ENCODE measurements around the gene HOMER3.

The HOMER3 gene

DNA sequence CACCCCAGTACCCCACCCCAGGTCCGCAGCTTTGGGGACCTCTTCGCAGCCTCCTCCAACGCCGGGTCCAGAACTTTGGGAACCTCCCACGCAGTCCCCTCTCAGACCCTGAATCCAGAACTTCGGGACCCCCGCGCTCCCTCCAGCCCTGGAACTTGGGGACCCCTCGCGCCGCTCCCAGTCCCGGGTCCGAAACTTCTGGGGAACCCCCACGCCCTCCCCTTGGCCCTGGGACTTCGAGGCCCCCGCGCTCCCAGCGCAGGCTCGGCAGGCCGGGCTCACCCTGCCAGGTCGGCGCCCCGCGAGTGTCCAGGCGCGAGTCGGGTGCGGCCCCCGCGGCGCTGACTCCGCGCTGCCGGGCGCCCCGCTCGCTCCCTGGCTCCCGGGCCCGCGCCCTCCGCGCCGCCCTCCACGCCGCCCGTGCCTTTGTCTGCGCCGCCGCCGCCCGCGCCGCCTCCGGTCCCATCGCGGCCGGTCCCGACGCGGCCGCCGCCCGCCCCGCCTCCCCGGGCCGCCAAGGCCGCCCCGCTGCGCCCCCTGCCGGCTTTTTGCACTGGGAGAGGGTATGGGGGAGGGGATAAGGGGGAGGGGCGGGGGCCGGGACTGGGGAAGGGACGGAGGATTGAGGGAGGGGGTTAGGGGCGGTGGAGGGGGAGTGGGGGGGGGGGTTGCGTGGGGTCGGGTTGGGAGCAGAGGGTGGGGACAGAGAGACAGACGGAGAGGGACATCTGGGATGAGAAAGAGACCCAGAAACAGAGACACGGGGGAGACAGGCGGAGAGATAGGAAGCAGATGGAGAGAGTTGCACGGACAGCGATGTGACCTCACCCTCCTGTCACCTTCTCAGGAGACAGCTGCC is at the start of gene HOMER3:
HOMER3 (minus strand) TSS at position 449 of the 859 bp plus-strand sequence. CDS start 2,235 bp downstream, outside the sequence.
- peak; percentile 64 for DNase-seq (ENCODE audit: low read depth)

DNA sequence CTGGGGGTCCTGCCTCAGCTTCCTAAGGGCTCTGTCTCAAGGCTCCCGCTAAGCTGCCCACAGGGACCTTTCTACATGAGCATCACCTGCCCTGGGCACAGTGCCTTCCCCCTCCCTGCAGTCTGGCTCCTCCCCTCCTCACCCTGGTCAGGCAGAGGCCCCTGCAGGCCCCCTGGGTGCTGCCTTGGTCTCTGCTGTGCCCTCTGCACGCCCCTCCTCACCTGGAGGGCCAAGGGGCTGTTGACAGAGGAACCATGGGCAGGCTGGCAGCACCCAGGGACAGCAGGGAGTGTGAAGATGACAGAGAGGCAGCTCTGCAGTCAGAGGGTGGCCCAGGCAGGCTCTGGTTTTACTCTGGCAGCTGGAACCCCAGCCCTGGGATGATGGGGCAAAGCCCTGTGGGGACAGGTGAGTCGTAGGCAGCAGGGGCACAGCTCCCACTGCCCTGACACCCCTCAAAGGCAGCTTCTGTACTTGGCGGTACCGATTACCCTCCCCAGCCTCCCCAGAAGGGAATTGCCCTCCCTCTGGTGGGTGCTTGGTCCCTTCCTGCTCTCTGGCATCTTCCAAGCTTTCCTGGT is 49.2 kb upstream of the HOMER3 start:
- DNase-seq (ENCODE audit: low read depth): no peak

DNA sequence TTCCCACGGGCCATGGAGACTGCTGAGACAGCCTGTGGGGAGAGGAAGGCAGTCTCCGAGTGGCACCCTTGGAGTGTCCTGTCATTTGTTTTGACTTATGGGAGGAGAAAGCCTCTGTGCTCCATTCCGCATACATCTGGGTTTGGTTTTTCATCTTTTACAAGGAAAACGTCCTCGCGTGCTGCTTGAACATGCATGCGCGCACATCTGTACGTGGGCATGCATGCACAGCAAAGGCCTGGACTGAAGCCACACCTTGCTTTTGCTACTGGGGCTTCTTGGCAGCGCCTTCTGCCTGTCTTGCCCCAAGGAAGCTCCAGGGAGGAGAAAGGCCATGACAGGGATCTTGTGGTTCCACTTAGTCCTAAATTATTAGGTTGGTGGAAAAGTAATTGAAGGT is 48.3 kb upstream of the HOMER3 start:
- no peak for DNase-seq (ENCODE audit: low read depth)

DNA sequence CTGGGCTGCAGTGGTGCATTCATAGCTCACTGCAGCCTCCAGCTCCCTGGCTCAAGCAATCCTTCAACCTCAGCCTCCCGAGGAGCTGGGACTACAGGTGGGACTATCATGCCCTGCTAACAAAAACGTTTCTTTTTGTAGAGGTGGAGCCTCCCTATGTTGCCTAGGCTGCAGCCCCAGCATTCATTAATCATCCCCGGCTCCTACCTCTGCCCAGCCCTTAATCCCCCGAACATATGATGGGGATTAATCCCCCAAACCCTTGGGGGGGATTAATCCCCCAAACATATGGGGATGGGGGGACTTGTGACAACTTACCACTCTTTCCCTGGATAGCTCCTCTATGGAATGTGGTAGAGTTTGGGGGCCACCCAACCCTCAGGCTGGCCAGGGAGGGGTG is 46.4 kb upstream of the HOMER3 start:
- no peak for DNase-seq (ENCODE audit: low read depth)

DNA sequence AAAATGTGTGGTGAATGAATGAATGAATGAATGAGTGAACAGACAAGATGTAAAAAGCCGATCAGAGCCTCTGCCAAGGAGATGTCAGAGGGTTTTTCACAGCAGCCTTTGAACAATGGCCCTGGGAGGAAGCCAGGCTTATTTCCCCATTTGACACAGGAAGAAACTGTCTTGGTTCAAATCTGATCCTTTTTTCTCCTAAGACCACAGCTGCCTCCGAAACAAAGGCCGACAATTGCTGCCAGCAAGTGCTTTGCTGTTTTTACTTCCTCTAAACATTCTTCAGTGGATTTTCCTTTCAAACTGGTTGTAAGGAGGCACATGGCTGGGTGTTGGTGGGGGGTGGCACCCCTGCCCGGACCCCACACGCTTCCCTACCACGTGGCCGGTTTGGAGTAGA is 44.2 kb upstream of the HOMER3 start:
- no peak for DNase-seq (ENCODE audit: low read depth)

DNA sequence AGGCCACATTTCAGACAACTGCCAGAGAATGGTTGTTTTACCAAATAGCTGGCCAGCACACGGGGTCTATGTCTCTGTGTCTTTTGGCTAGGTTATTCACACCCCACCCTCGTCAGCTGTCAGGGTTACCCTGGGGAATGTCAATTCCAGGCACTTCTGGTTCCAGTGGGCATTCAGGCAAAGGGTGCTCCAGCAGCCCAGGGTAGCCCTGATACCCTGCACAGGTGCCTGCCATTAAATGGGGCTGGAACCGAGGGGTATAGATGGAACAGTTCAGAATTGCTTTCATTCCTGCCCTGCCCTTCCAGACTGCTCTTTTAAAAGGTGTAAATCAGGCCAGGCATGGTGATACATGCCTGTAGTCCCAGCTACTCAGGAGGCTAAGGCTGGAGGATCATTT is 43.2 kb upstream of the HOMER3 start:
- no peak for DNase-seq (ENCODE audit: low read depth)

GRCh38 chr19:18982669-18983068 is 41.7 kb upstream of the HOMER3 start:
- no peak for DNase-seq (ENCODE audit: low read depth)

- no peak for DNase-seq (ENCODE audit: low read depth)
These were observed 39.5 kb upstream of the HOMER3 start for GRCh38 chr19:18980432-18981020.

DNA sequence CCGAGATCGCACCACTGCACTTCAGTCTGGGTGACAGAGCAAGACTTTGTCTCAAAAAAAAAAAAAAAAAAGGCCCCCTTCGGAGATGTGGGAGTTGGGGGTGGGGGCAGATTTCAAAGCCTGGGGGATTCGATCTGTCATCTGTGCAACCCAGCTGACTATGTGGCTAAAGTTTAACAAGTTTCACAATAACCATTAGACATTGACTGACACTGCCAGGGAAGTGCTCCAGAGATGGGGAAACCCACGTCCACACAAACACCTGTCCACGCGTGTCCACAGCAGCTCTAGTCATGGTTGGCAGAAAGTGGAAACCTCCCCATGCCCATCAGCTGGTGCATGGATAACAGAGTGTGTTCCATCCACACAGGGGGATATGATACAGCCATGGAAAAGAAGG is 37.6 kb upstream of the HOMER3 start:
- no peak for DNase-seq (ENCODE audit: low read depth)

- DNase-seq (ENCODE audit: low read depth): no peak
These were observed 34.9 kb upstream of the HOMER3 start for GRCh38 chr19:18975869-18976268.

GRCh38 chr19:18975011-18975410 is 34.0 kb upstream of the HOMER3 start:
- no peak for DNase-seq (ENCODE audit: low read depth)

GRCh38 chr19:18972851-18973250 is 31.8 kb upstream of the HOMER3 start:
- no peak for DNase-seq (ENCODE audit: low read depth)

DNA sequence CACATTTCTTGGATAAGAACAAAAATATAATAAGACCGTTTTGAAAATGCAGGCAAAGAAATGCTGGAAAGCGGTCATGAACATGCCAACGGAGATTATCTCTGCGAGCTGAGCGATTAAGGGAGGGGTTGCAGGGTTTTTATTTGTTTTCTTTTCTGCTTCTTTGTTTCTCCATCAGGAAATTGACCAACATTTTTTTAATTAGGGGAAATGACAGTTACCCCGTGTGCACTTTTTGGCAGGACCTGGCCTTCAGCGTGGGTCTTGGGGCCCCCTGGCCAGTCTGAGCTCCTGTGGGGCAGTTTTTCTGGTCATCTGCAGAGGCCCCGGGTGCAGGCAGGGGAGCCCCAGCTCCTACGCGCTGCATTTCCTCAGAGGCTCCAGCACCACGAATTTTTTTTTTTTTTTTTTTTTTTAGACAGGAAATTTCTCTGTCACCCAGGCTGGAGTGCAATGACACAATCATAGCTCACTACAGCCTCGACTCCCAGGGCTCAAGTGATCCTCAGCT is 31.3 kb upstream of the HOMER3 start:
- DNase-seq (ENCODE audit: low read depth): no peak

- DNase-seq (ENCODE audit: low read depth): no peak
These were observed 29.1 kb upstream of the HOMER3 start for GRCh38 chr19:18969931-18970659.

DNA sequence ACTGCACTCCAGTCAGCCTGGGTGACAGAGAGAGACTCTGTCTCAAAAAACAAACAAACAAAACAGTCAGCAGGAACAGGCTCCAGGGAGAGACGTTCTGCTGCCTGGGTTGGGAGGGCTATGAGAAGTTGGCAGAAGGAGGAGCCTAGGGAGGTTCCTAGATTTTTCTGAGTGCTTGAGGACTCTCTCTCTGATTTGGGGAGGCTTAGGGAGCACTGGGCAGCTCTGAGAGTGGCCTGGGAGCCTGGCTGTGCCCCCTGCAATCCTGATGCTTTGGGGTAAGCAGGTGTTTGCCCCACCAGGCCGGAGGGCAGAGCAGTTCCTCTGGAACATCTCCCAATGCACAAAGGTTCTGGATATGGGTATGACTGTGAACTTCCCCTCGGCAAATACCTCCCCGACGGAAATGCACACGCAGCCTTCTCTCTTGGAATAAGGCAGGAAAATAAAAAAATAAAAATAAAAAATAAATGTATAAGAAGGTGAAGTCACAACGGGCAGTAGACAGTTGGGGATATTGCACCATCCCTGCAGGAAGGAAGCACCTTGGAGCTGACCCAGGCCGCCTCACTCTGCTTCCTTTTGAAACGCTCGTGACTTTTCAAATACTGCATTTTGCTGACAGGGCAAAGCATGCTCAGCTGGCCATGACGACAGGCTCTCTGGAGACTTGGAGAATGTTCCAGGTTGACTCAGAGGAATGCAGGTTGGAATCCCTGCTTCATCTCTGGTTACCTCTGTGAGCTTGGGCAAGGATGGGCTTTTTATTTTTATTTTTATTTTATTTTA is 26.5 kb upstream of the HOMER3 start:
- DNase-seq (ENCODE audit: low read depth): no peak

DNA sequence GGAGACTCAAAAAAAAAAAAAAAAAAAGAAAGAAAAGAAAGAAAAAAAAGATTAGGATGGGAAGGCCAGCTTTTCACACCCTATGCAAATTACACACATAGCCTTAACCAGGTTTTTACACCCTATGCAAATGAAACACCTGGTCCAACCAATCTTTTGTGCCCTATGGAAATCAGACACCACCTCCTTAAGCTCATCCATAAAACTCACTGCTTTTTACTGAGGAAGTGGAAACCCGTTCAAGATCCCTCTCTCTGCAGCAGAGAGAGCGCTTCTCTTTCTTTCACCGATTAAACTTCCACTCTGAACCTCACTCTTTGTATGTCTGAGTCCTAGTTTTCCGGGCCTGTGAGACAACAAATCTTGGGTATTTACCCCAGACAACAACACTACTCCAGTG is 25.3 kb upstream of the HOMER3 start:
- DNase-seq (ENCODE audit: low read depth): no peak

DNA sequence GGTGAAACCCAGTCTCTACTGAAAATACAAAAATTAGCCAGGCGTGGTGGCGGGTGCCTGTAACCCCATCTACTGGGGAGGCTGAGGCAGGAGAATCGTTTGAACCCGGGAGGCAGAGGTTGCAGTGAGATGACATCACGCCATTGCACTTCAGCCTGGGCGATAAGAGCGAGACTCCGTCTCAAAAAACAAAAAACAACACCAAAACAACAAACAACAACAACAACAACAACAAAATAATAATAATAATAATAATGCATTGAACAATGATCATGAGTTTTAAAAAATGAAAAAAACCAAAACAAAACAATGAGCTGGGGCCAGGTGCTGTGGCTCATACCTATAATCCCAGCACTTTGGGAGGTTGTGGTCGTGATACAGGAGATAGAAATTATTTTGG is 23.1 kb upstream of the HOMER3 start:
- DNase-seq (ENCODE audit: low read depth): no peak

DNA sequence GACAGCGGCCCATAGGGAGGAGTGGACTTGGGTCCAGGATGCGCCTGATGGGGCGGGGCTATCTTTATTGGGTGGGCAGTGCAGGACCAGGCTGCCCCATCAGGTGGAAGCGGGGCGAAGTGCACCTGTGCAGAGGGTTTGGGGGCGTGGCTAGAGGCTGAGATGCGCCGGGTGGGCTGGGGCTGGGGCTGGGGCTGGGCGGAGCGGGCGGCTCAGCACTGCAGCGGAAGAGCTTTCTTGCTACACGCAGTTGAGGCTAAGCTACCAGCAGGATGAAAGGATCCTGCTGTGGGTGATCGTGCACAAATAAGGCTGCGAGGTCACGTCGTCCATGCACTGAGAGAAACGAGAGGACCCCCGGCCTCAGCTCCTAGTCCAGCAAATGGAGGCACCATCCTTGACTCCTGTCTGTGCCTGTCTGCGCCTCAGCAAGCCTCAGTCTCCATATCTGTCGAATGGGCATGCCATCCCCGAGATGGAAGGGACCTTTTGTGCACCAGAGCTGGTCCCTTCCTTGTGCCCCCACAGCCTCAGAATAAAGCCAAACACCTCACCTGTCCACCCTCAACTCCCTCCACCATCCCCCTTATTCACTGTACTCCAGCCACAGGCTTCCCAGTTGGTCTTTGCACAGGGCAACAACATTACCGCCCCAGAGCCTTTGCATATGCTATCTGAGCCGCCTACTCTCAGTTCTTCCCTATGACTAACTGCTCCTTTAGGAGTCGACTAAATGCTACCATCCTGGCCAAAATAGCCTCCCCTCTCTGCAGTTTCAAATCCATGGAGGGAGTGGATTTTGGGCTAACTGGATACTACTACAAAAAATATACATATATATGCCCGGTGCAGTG is 21.0 kb upstream of the HOMER3 start:
- no peak for DNase-seq (ENCODE audit: low read depth)

DNA sequence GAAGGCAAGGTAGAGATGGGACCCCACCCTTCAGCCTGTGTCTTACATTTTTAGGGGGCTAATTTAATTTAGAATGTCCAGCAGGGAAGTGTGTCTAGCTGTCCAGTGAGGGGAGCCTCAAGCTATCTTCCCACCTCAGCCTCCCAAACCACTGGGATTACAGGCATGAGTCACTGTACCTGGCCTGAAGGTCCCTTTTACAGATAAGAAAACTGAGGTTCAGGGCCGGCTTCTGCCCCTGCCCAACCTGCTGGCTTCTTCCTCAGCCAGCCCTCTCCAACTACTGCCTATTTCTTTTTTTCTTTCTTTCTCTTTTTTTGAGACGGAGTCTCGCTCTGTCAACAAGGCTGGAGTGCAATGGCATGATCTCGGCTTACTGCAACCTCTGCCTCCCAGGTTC is 19.4 kb upstream of the HOMER3 start:
- DNase-seq (ENCODE audit: low read depth): no peak

DNA sequence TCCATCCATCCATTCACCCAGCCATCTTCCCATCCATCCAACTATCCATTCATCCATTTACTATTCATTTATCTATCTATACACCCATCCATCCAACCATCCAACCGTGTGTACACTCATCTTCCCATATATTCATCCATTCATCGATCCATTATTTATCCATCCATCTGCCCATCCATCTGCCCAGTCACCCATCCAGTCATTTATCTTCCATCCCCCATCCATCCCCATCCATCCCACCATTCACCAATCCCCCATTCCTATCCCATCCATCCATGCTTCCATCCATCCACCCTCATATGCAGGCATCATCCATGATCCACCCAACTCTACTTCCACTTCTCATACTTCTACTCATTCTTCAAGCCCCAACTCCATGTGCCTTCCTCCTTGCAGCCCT is 14.0 kb upstream of the HOMER3 start:
- DNase-seq (ENCODE audit: low read depth): no peak

DNA sequence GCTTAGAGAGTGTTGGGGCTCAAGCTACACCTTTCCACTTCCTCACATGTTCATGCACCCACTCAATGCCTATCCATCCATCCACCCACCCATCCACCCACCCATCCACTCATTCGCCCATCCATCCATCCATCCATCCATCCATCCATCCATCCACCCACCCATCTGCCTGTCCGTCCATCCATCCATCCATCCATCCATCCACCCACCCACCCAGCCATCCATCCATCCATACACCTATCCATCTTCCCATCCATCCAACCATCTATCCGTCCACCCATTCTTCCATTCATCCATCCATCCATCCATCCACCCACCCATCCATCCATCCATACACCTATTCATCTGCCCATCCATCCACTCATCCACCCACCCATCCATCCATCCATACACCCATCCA is 13.1 kb upstream of the HOMER3 start:
- no peak for DNase-seq (ENCODE audit: low read depth)

Measured in stimulated activated CD8-positive, alpha-beta memory T cell treated with anti-CD3 and anti-CD28 coated beads, Interleukin-15, amount 100 ng/mL, for 24 hours (primary cell).